GM21619 (cell line): ENCODE data around the gene RASA2.
"Not testable (repeated sequence)": the region's sequence is repeated elsewhere in the genome, so short reads cannot be mapped to it uniquely, and the experiment has no call there.

Source experiments
- ATAC-seq: cut with Tn5 transposase; IDR thresholded peaks from one replicate; pipeline ENCODE4 v1.9.1; 2021; ENCODE audit not compliant: unreplicated experiment

RASA2 gene

DNA sequence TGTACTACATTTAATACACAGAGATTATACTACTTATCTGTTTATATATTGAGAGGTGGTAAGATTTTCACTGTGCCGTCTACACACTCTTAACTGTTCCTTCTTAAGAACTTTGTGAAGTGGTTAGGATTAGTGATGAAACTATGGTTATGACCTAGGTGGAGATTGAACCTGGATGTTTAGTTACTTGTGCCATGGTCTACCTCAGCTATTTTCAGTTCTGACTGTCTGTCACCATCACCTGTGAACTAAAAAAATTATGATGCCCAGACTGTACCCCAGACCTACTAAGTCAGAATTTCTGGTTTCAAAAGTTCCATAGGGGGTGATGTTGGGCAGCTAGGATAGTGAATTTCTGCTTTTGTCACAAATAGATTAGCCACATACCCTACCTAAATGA lies 6.4 kb downstream of the RASA2 start:
- no peak for ATAC-seq

DNA sequence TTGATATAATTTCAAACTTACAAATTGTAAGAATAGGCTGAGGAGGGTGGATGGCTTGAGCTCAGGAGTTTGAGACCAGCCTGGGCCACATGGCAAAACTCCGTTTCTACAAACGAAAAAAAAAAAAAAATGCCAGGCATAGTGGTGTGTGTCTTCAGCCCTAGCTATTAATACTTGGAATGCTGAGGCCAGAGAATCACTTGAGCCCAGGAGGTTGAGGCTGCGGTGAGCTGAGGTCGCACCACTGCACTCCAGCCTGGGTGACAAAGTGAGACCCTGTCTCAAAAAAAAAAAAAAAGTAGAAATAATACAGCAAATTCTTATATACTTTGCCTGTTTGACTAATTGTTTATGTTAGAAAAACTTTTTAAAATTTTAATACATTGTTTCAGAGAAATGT lies 10.8 kb downstream of the RASA2 start:
- not testable (repeated sequence) for ATAC-seq

DNA sequence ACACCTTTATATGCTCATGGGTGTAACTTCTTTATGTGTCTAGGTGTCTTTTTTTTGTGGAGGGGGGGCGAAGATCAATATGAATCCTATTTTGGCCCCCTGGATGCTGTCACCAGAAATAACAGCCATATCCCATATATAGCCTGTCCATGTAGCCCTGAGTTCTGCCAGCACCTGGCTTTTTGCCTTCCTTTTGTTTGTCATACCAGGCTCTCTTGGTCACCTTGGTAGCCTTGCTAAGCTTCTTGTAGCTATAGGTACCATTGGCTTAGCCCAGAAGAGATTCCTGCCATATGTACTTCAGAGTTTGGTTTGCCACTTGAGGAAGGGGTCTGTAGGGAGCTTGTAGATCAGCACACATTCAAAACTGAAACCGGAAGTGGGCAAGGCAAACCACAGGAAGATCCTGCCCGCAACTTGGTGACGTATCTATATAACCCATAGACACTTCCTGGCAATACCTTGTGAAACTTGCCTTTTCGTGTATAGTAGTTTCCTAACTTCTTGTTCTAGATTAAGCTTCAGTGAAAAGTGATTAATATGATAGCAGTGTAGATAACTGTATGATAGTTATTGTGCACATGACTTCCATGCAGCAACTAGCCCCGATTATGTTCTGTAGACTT lies 11.9 kb downstream of the RASA2 start:
- ATAC-seq = peak; percentile 94

DNA sequence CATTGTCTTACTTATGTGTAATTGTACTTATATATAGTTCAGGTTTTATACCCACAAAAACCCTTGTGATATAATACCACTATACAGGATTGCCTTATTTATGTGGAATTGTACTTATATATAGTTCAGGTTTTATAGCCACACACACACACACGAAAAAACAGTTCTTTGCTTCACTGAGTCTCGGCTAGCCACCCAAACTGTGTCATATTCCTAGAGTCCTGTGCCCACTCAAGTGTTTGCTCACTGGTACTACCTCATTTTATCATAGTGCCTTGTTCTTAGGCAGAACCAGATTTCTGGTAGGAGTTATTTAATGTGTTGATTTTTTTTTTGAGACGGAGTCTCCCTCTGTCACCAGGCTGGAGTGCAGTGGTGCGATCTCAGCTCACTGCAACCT lies 12.5 kb downstream of the RASA2 start:
- ATAC-seq = no peak

DNA sequence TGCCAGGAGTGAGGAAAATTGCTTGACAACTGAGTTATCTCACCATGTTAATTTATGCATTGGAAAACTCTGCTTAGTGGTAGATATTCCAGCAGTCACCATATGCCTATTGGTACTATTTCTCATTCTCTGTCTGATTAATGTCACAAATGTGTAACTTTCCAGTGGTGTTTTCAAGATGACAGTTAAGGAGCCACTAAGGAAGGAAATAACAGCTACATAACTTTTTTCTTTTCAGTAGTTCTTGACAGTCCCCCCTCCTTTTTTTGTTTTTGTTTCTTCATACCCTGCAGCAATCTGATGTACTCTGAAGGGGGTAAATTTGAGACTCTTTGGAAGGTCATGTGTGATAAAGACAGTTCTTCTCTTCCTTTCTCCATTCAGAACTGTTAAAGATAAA lies 13.1 kb downstream of the RASA2 start:
- ATAC-seq = no peak

DNA sequence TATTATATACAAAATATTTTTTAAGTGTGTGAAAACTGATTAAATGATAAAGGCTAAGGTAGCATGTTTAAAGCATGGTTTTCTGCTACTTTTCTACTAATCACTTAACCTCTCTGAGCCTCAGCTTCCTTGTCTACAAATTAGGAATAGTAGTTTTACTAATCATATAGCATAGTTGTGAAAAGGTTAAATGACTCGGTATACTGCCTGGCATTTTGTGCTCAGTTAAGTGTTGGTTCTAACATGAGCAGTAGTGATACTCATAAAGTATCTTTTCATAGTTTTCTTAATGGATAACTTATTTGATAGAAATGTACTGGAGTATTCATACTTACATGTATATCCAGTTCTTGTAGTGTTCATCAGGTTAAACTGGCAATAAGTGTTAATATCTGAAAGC lies 13.6 kb downstream of the RASA2 start:
- no peak for ATAC-seq

DNA sequence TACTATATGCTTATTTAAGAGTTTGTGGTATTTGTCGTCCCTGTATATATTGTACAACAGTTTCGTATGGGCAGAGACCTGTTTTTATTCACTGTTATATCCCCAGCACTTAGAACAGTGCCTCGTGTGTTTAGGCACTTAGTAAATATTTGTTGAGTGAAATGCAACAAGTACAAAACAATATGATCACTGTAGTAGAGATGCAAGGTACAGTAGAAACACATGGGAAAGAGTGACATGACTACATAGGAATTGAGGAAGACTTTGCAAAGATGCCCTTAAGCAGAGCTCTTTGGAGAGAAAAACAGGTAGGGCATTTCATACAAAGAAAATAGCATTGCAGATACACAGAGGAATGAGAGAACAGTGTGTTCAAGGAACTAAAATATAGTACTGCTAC lies 18.3 kb downstream of the RASA2 start:
- ATAC-seq = no peak

DNA sequence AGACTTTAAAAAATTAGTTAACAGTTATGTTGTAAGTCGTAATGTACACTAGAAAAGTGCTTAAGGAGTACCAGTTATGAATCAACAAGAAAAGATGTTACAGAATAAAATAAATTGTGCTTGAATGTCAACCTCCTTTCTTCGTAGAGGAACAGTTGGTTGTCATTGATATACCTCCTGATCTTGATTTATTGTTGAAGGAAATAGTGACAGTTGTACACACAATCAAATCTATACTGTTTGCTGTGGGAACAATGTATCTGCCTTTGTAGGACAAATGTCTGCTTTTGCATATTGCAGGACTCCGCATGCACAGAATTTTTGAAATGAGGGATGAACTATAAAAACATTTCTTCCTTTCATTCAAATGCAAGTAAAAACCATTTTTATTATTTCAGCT lies 19.2 kb downstream of the RASA2 start:
- ATAC-seq = no peak

DNA sequence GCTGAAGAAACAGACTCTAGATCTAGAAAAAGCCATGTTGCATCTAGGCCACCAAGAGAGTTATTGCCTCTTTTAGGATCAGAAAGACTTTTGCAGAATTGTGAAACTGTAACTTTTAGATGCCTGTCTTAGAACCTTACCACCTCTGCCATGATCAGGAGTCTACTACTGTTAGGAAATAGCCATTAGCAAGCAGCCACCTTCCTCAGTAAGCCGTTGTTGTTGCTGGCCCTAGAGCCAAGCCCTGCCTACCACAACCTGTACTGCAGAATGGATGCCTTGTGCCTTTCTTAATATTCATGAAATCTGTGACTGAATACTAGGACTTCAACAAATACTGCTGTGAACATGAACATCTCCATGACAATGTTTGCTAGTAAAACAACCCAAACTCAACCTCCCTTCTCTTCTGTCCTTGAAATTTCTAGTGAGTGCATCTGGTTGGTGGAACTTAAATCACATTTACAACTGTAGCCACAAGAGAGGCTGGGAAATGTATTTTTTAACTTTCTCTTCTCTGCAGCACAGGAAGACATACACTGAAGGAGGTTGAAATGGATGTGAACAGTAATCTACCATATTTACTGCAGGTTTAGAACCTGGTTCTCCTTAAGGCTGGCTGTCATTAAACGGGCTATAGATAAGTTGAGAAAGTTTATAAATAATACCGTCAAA lies 20.7 kb downstream of the RASA2 start:
- ATAC-seq = no peak

DNA sequence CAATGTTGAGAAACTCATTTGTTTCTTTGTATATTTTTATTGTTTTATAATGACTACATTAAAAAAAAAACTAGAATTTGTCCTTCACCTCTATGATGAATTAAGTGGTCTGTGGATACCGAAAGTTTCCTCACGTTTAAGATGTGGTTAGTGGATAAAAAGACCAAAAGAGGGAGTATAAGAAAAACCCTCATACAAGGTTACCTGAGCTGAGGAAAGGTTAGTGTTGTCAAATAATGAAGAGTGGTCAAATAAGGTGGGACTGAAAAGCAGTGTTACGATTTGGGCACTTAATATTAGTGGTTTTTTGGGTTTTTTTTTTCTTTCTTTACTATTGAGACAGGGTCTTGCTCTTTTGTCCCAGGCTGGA lies 21.2 kb downstream of the RASA2 start:
- ATAC-seq = no peak

DNA sequence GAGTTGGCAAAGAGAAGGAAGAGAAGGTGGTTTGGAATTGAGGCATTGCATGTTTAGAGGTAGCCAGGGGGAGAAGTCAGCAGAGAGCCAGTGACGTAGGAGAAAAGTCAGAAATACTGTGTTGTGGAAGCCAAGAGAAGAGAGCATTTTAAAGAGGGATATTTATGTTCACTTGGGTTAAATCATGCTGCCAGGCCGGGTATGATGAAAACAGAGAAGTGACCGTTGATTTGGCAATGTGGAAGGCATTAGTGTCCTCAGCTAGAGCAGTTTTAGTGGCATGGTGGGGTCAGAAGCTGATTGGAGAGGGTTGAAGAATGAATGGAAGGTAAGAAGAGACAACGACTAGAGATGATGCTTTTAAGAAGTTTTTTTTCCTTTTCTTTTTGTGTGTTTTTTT lies 24.5 kb downstream of the RASA2 start:
- ATAC-seq = no peak

DNA sequence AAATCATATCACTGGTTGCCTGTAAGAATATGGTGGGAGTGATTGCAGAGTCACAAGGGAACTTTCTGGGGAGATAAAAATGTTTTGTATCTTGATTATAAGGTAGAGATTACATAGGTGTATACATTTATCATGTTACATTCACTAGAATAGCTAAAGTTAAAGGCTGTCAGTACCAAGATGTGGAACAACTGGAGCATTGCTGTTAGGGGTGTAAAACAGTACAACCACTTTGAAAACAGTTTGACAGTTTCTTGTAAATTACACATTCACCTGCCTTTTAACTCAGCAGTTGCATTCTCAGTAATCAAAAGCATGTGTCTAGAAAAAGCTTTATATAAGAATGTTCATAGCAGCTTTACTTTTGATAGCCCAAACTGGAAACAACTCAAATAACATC lies 27.6 kb downstream of the RASA2 start:
- ATAC-seq = no peak

DNA sequence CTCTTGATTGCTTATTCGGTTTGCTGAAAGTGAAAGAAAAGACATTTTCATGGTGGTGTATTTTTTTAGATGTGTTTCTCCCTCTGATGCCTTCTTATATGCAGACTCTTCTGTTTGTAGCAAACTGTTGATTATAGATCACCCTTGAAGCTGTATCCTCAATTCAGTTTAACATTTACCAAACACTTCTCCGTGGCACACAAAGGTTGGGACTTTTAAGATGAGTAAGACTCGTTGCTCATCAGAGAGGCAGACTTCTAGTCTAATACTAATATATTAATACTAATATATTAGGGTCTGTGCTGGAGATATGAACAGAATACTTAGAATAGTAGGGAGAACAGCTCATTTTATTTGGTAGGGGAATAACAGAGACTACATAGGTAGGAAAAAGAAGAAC lies 32.8 kb downstream of the RASA2 start:
- ATAC-seq = no peak

DNA sequence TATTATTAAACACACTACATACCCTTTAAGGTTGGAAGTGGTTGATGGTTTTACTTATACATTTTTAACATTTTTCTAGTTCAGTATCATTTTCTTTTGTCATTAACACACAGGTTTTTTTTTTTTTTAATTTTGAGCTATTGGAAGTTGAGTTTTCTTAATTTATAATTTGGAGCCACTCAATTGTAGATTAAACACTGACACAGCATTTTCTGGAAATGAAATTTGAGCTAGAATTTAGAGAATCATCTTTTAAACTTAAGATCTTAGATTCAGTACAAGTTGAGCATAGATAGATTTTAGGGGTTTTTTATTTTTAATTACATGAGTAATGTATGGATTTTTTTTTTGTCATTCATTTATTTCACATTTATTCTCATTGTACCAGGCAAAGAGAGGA lies 35.0 kb downstream of the RASA2 start:
- no peak for ATAC-seq

DNA sequence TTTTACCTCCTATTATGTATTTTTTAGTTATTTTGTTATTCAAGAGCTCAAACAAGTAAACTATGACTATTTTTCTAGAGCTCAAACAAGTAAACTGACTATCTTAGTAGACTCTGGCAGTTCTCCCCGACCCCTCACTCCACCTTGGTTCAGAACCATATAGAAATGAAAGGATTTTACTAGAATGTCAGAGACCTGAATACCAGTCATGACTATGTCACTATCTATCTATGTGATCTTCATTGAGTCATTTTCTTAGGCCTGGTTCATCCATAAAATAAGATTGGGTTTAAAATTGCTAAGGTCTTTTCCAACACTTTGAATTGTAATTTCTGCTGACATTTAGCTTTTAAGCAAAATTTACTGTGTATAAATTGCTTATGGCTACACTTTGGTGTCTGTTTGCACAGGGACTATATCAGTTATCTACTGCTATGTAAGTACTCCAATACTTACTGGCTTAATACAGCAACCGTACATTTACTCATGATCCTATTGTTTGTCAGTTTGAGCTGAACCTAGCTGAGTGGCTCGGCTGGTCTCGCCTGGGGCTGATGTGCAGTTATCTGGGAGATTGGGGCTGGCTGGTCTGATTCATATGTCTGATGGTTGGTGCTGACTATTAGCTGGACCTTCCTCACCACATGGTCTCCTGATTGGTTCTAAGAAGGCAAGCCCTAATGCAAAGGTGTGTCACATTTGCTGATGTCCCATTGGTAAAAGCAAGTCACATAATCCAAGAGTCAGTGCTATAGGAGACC lies 37.0 kb downstream of the RASA2 start:
- ATAC-seq = no peak

DNA sequence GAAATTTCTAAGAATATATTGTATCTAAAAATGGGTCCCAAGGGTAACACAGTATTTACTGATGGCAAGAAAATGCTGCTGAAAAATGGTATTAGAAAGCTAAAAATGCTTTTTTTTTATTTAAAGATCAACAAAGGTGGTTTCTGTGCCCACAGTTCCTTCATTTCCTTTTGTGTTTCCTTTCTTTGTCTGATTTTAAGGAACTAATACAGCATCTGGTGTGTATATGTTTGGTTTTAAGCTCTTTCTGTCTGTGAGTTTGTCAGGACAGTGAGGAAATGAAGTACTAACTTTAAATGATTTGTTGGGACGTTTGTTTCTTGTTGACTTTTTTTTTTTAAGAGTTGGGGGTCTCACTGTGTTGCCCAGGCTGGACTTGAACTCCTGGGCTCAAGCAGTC lies 38.2 kb downstream of the RASA2 start:
- no peak for ATAC-seq

DNA sequence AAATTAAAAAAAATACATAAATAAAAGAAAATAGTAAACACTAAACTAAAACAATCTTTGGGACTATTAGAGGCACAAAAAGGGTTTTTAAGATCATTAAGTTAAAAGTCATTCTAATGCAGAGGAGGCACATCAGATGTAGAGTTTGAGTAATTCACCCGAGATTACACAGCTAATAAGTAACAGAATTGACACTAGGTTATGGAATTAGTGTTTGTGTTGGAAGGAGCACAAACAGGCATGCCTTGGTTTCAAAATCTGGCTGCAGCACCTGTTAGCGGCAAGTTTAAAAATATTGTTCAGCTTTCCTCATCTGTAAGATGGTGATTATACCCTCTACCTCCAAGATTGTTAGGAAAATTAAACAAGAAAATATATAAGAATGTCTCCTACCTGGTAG lies 39.0 kb downstream of the RASA2 start:
- no peak for ATAC-seq

DNA sequence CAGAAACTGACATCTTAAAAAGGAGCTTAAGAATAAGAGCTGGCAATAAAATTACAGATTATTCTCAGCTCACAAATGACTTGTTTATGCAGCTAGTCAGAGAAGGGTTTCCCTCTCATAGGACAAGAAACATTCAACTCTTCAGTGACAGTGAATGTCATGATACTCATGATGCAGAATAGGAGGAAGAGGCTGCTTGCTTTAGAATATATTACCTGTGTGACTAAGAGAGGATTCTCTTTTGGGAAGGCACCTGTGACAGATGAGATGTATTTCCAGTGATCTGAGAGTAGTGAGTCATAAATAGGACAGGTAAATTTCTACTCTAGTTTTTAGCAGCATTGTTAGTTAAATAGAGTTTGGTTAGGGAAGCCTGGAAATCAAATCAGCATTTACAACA lies 39.9 kb downstream of the RASA2 start:
- ATAC-seq = no peak

DNA sequence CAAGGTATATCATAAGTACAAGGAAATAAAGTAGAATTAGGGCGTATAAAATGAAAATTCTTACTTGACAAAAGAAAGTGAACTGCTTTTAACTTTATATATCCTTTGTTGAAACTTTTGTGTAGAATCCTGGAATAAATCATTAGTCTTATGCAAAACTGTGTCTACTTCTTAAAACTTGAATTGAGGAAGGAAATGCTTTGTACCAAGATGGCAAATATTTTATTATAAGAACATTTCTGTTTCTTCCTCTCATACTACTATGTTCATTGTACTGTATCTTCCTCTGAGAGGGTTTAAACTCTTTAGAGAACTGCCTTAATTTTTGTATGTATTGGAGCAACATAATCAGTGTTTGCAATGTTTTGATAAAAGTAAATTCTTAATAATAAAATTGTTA lies 42.0 kb downstream of the RASA2 start:
- no peak for ATAC-seq

DNA sequence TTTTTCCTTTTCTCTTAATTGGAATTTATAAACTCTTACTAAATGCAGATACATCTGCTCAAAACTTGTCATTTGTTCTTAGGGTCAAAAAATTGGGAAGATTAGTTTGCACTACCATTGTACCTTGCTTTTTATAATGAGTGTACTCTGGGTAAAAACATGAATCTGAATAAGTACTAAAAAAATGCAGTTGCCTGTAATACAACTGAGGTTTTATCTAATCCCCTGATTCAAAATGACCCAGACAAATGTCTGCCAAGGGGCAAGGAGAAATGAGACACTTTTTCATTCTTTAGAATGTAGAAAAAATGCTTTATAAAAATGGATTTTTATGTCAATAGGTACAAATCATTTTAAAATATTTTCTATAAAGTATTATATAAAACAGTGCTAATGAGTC lies 42.4 kb downstream of the RASA2 start:
- ATAC-seq = no peak

DNA sequence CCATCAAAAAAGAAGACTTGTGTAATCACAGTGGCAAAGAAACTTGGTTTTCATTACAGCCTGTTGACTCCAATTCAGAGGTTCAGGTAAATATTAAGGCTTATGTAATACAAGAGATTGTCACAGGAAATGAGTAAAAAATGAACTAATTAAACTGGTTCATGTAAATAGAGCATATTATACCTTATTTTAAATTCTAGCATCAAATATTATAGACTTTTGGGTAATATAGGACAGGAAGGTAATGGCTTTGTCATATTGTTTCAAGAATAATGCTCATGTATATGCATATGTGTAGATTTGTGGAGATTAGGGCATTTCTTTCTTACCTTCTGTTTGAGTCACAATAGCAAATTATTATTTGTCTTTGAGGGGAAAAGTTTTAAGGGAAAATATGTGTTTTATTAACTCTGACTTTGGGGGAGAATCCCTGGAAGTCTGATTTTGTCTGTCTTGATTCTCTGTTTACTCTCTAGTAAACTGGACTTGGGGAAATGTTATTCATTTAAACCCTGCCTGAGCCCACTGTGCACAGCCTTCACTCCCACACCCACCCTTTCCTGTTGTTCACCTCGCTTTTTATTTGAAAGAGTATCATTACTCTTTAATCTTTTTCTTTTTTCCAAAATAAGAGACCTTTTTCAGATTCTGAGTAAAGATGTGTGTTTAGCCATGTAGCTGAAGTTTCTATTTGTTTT lies 43.0 kb downstream of the RASA2 start:
- ATAC-seq = no peak

DNA sequence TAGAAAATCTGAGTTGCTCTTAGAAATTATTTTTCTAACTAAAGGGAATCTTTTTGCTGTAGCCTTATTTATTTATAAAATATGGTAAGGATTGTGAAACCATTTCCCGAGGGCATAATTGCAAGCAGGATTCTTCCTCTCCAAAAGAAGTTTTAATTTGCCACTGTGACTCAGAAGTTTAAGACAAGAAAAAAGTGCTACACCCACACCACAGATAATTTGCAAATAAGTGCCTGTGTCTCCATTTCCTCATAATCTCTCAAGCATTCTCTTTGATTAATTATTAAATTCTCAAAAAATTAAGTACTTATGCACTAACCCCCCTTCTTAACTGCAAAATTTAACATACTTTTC lies 43.6 kb downstream of the RASA2 start:
- no peak for ATAC-seq
